K562 (cell line): ENCODE data around the gene HADHB. TPM values are rescaled to one million over a fixed set of nuclear protein-coding genes. Genes with fewer than 3 reads are reported as not detected.
A peak's percentile ranks its signal among the peaks of the same experiment; 100 is the strongest.

Experiments
- ATF1 ChIP-seq, 2 experiments: fragments of 450-650 bp in 1 of 2; IDR thresholded peaks; 2 replicates each; pipeline ENCODE4 v1.6.1; 2016; ENCODE audit warnings: missing compliant biosample characterization in 1 of 2, missing genetic modification characterization in 1 of 2
- ATF3 ChIP-seq, 2 experiments: fragments of 450-650 bp in 1 of 2; sonication (generic) in 1 of 2; formaldehyde crosslinking in 1 of 2; IDR thresholded peaks in 1 of 2; conservative IDR thresholded peaks in 1 of 2; 2 replicates each; pipeline versions ENCODE4 v1.6.1 to v1.8.1; 2016 to 2023; ENCODE audit warnings: mild to moderate bottlenecking in 2 of 2, moderate library complexity in 2 of 2, inconsistent platforms in 1 of 2, missing genetic modification reagents in 1 of 2
- ATF4 ChIP-seq: fragments of 450-650 bp; formaldehyde crosslinking; IDR thresholded peaks from 2 replicates; pipeline ENCODE4 v1.4.0; 2022; ENCODE audit warnings: mild to moderate bottlenecking, moderate library complexity
- ETS1 ChIP-seq: conservative IDR thresholded peaks from 2 replicates; pipeline ENCODE4 v1.6.1; 2011; ENCODE audit warnings: low read depth, mild to moderate bottlenecking, low read length; ENCODE audit not compliant: control insufficient read depth
- GTF3C2 ChIP-seq: IDR thresholded peaks from 3 replicates; pipeline ENCODE4 v1.6.1; 2011; ENCODE audit warnings: borderline replicate concordance, mild to moderate bottlenecking, moderate library complexity; ENCODE audit not compliant: insufficient read length; ENCODE audit errors: extremely low read depth
- HEY1 ChIP-seq: fragments of 250-450 bp; sonication (Bioruptor Pico); IDR thresholded peaks from 2 replicates; pipeline ENCODE4 v1.5.0; 2020; ENCODE audit warnings: mild to moderate bottlenecking, moderate library complexity, borderline replicate concordance
- MLLT1 ChIP-seq, 2 experiments: fragments of 450-650 bp; IDR thresholded peaks; 2 replicates each; pipeline ENCODE4 v1.6.1; 2016
- PCBP2 ChIP-seq: fragments of 200-400 bp; formaldehyde crosslinking; IDR thresholded peaks from 2 replicates; pipeline ENCODE4 v1.6.1; 2018; ENCODE audit warnings: low read length, low read depth, mild to moderate bottlenecking, moderate library complexity; ENCODE audit not compliant: poor library complexity, severe bottlenecking
- RBBP5 ChIP-seq: fragments of 200-600 bp; sonication (generic); IDR thresholded peaks from 2 replicates; pipeline ENCODE4 v1.6.1; 2012; ENCODE audit warnings: borderline replicate concordance, mild to moderate bottlenecking, low read length, control low read depth, inconsistent platforms; ENCODE audit not compliant: insufficient read depth, poor library complexity, severe bottlenecking
- RBM15 ChIP-seq: fragments of 200-400 bp; formaldehyde crosslinking; IDR thresholded peaks from 2 replicates; pipeline ENCODE4 v1.6.1; 2018; ENCODE audit warnings: mild to moderate bottlenecking, low read length, moderate library complexity; ENCODE audit not compliant: insufficient read depth
- RBM22 ChIP-seq: fragments of 200-400 bp; formaldehyde crosslinking; IDR thresholded peaks from 2 replicates; pipeline ENCODE4 v1.6.1; 2018; ENCODE audit warnings: low read length, low read depth; ENCODE audit not compliant: poor library complexity, severe bottlenecking
- SAFB ChIP-seq: fragments of 200-400 bp; formaldehyde crosslinking; IDR thresholded peaks from 2 replicates; pipeline ENCODE4 v1.6.1; 2017; ENCODE audit warnings: low read depth, low read length, borderline replicate concordance
- SETDB1 ChIP-seq: IDR thresholded peaks from one replicate; pipeline ENCODE4 v1.6.1; 2012; ENCODE audit warnings: low read length, control low read depth, inconsistent platforms
- SMC3 ChIP-seq: conservative IDR thresholded peaks from 2 replicates; pipeline ENCODE4 v1.6.1; 2011; ENCODE audit warnings: low read depth, low read length, improper control_type of control experiment; ENCODE audit not compliant: insufficient read depth
- ZNF124 ChIP-seq: sonication (generic); formaldehyde crosslinking; IDR thresholded peaks from 2 replicates; pipeline ENCODE4 v1.8.1; 2022; ENCODE audit warnings: missing genetic modification reagents
- ZNF77 ChIP-seq: fragments of 250-450 bp; sonication (Bioruptor Pico); IDR thresholded peaks from 2 replicates; pipeline ENCODE4 v1.5.0; 2020
- polyA plus RNA-seq, 8 experiments: library from polyadenylated mRNA; depleted of rRNA in 4 of 8; stranded (reverse) in 5 of 8; unstranded in 3 of 8; fragments of >200 nt; fragmentation: Nextera tagmentation in 2 of 8; fragmentation: Illumina TruSeq in 1 of 8; extraction: Ambion mirVana in 2 of 8; extraction: Trizol in 1 of 8; gene quantifications; 2 replicates each; pipeline versions ENCODE4 v1.2.1 to v1.2.3, GENCODE V29; 2011 to 2014; ENCODE audit warnings: inconsistent platforms in 1 of 8, missing spikeins in 1 of 8
- total RNA-seq, 7 experiments: library from RNA; depleted of rRNA in 6 of 7; stranded (reverse); fragments of >200 nt in 6 of 7; fragmentation: Illumina TruSeq in 2 of 7; extraction: Trizol in 2 of 7; gene quantifications; 2 replicates each; pipeline versions ENCODE4 v1.2.1 to v1.2.3, GENCODE V29; 2011 to 2021; ENCODE audit warnings: low replicate concordance in 1 of 7

Gene HADHB
- total and polyA plus RNA-seq, 9 of the 15 experiments (the other 6 are each of a cell fraction or from before 2014, with no cell fraction given) = 67.3 to 199 (median 100) TPM

GRCh38 chr2:26244309-26245230, at the start of gene HADHB, which contains the start of gene HADHA (continued):
- TF ChIP-seq MLLT1 (IDR thresholded peaks at IDR 0.05) (no peak; a peak in 1 of 4 replicates), RBM15 (no peak), SAFB (no peak), ETS1 (no peak), SMC3 (0 out of 2 replicates have a peak, but pooled peaks have one; percentile 23), GTF3C2 (no peak), HEY1 (CRISPR knock-in tag) (no peak), RBM22 (peak; percentile 34), ATF4 (CRISPR knock-in tag) (no peak), RBBP5 (peak; percentile 94), ZNF77 (CRISPR knock-in tag) (no peak), ZNF124 (no peak), ATF3 (IDR thresholded peaks at IDR 0.05) (no peak), ATF3 (CRISPR knock-in tag; conservative IDR thresholded peaks at IDR 0.05) (no peak; the same call in 1 of the 2 replicates), PCBP2 (no peak), SETDB1 (no peak), ATF1 (CRISPR knock-in tag; IDR thresholded peaks at IDR 0.05) (no peak), ATF1 (tag; IDR thresholded peaks at IDR 0.05) (peak; percentile 70)
